Measurements from ENCODE around the gene TSC1.

Gene TSC1

GRCh38 chr9:132855904-132856303 is 88.5 kb downstream of the TSC1 start:
- Histone ChIP-seq H3K4me1 (ENCODE audit: insufficient read depth, low read length, poor library complexity, severe bottlenecking) (peaks cover 24% of the 10 kb centered on the region), H3K9ac (ENCODE audit: low read depth, low read length, poor library complexity, severe bottlenecking) (no peak overlapping the region), H3K27me3 (ENCODE audit: insufficient read depth, low read length, poor library complexity, severe bottlenecking) (no peaks in the 10 kb centered on the region), H3K9me3 (ENCODE audit: insufficient read depth, low read depth, low read length) (no peaks in the 10 kb centered on the region), H3K36me3 (ENCODE audit: insufficient read depth, low read length) (no peaks in the 10 kb centered on the region), H3K4me2 (ENCODE audit: low read depth, low read length, poor library complexity, severe bottlenecking) (no peak overlapping the region), H3K79me2 (ENCODE audit: insufficient read depth, low read length) (no peaks in the 10 kb centered on the region), H3K4me3 (ENCODE audit: low read length, poor library complexity, severe bottlenecking) (no peak overlapping the region), H2AFZ (ENCODE audit: low read length) (no peak overlapping the region), H3K9me2 (replicated peaks; ENCODE audit: low read depth, low read length) (no peaks in the 10 kb centered on the region), H3F3A (ENCODE audit: low read depth) (no peaks in the 10 kb centered on the region), H4K20me1 (ENCODE audit: insufficient read depth, low read length, poor library complexity, severe bottlenecking) (no peaks in the 10 kb centered on the region)
- TF ChIP-seq EZH2phosphoT487 (IDR thresholded peaks at IDR 0.05; ENCODE audit: borderline replicate concordance) (no peak), CTCF (conservative IDR thresholded peaks at IDR 0.05; ENCODE audit: low read length) (no peak)

GRCh38 chr9:132854832-132855231 is 89.6 kb downstream of the TSC1 start:
- Histone ChIP-seq H3K27me3 (ENCODE audit: insufficient read depth, low read length, poor library complexity, severe bottlenecking) (no peaks in the 10 kb centered on the region), H3K9ac (ENCODE audit: low read depth, low read length, poor library complexity, severe bottlenecking) (no peak overlapping the region), H3K4me2 (ENCODE audit: low read depth, low read length, poor library complexity, severe bottlenecking) (no peak overlapping the region), H4K20me1 (ENCODE audit: insufficient read depth, low read length, poor library complexity, severe bottlenecking) (no peaks in the 10 kb centered on the region), H3K79me2 (ENCODE audit: insufficient read depth, low read length) (no peaks in the 10 kb centered on the region), H3K4me3 (ENCODE audit: low read length, poor library complexity, severe bottlenecking) (no peak overlapping the region), H3K9me2 (replicated peaks; ENCODE audit: low read depth, low read length) (no peaks in the 10 kb centered on the region), H3F3A (ENCODE audit: low read depth) (no peaks in the 10 kb centered on the region), H3K36me3 (ENCODE audit: insufficient read depth, low read length) (no peaks in the 10 kb centered on the region), H3K4me1 (ENCODE audit: insufficient read depth, low read length, poor library complexity, severe bottlenecking) (peaks cover 23% of the 10 kb centered on the region), H3K9me3 (ENCODE audit: insufficient read depth, low read depth, low read length) (no peaks in the 10 kb centered on the region), H2AFZ (ENCODE audit: low read length) (no peak overlapping the region)
- TF ChIP-seq EZH2phosphoT487 (IDR thresholded peaks at IDR 0.05; ENCODE audit: borderline replicate concordance) (no peak), CTCF (conservative IDR thresholded peaks at IDR 0.05; ENCODE audit: low read length) (no peak)

GRCh38 chr9:132853482-132853881 is 90.9 kb downstream of the TSC1 start:
- Histone ChIP-seq H3K9ac (ENCODE audit: low read depth, low read length, poor library complexity, severe bottlenecking) (no peak overlapping the region), H3F3A (ENCODE audit: low read depth) (no peaks in the 10 kb centered on the region), H3K4me3 (ENCODE audit: low read length, poor library complexity, severe bottlenecking) (no peak overlapping the region), H3K4me1 (ENCODE audit: insufficient read depth, low read length, poor library complexity, severe bottlenecking) (peaks cover 29% of the 10 kb centered on the region), H4K20me1 (ENCODE audit: insufficient read depth, low read length, poor library complexity, severe bottlenecking) (no peaks in the 10 kb centered on the region), H3K79me2 (ENCODE audit: insufficient read depth, low read length) (no peaks in the 10 kb centered on the region), H3K36me3 (ENCODE audit: insufficient read depth, low read length) (no peaks in the 10 kb centered on the region), H2AFZ (ENCODE audit: low read length) (no peak overlapping the region), H3K27me3 (ENCODE audit: insufficient read depth, low read length, poor library complexity, severe bottlenecking) (no peaks in the 10 kb centered on the region), H3K4me2 (ENCODE audit: low read depth, low read length, poor library complexity, severe bottlenecking) (no peak overlapping the region), H3K9me2 (replicated peaks; ENCODE audit: low read depth, low read length) (no peaks in the 10 kb centered on the region), H3K9me3 (ENCODE audit: insufficient read depth, low read depth, low read length) (no peaks in the 10 kb centered on the region)
- no peak for TF ChIP-seq CTCF (conservative IDR thresholded peaks at IDR 0.05; ENCODE audit: low read length)
- no peak for TF ChIP-seq EZH2phosphoT487 (IDR thresholded peaks at IDR 0.05; ENCODE audit: borderline replicate concordance)
